Stimulated activated CD8-positive, alpha-beta memory T cell treated with anti-CD3 and anti-CD28 coated beads, Interleukin-2, amount 100 ng/mL, for 1 hour (primary cell): ENCODE data around the gene YBEY.
"Not testable (repeated sequence)": the region's sequence is repeated elsewhere in the genome, so short reads cannot be mapped to it uniquely, and the experiment has no call there.

Experiments
- DNase-seq, 2 donors: peaks; one replicate each; pipeline ENCODE4 v3.0.0-alpha.2; 2020; ENCODE audit warnings: low read depth in 2 of 2

The YBEY gene

GRCh38 chr21:46304437-46304836 is 18.3 kb downstream of the YBEY start:
- DNase-seq, result no peak

DNA sequence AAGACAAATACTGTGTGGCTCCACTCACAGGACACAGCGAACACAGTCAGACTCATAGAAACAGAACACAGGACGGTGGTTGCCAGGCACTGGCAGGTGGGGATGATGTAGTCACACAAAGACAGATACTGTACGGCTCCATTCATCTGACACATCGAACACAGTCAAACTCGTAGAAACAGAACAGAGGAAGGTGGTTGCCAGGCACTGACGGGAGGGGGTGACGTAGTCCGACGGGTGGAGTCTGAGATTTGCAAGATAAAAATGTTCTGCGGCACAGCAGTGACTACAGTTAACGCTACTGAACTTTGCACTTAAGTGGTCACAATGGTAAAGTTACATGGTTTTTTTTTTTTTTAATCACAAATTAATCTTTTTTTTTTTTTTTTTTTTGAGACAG is 18.8 kb downstream of the YBEY start:
- no peak for DNase-seq

DNA sequence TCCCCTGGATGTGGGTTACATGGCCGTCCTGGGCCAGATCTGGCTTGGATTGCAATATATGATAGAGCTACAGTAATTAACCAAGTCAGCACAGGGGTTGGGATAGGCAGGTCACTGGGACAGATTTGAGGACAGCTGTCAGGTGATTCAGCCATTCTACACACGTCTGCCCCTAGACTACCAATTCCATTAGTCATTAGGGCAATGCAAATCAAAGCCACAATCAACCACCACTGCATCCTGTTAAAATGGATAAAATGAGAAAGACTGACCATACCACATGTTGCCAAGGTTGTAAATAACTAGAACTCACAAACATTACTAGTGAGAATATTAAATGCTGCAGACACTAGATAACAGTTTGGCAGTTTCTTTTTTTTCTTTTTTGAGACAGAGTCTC is 21.5 kb downstream of the YBEY start:
- no peak for DNase-seq

GRCh38 chr21:46308431-46308830 is 22.3 kb downstream of the YBEY start:
- DNase-seq, result no peak

DNA sequence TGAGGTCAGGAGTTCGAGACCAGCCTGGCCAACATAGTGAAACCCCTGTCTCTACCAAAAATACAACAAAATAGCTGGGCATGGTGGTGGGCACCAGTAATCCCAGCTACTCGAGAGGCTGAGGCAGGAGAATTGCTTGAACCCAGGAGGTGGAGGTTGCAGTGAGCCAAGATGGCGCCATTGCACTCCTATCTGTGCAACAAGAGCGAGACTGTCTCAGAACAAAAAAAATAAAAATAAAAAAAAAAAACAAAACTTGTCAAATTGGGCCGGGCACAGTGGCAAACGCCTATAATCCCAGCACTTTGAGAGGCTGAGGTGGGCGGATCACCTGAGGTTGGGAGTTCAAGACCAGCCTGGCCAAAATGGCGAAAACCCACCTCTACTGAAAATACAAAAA is 24.1 kb downstream of the YBEY start:
- not testable (repeated sequence) for DNase-seq

DNA sequence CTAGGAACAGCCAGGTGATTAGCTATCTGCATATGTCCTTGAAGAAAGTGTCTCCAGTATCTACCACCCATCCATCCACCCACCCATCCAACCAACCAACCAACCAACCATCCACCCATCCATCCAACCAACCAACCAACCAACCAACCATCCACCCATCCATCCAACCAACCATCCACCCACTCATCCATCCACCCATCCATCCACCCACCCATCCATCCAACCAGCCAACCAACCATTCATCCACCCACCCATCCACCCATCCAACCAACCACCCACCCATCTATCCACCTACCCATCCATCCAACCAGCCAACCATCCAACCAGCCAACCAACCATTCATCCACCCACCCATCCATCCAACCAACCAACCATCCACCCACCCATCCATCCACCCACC is 25.4 kb downstream of the YBEY start:
- DNase-seq, result no peak

DNA sequence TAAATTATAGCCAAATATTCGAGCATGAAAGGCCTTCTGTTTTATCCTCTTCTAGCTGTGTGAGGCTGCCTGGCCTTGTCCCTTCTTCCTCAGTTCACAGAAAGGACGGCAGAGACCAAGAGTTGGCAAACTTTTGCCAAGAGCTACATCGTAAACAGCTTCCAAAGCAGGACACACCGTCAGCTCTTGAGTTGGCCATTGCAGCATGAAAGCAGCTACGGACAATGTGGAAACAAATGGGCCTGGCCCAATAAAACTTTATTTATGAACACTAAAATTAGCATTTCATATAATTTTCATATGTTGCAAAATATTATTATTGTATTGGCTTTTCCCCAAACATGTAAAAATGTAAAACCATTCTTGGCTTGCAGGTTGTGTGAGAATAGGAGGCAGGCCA is 26.8 kb downstream of the YBEY start:
- no peak for DNase-seq

GRCh38 chr21:46314441-46315020 is 28.4 kb downstream of the YBEY start:
- no peak for DNase-seq

- no peak for DNase-seq
These were observed 30.7 kb downstream of the YBEY start for GRCh38 chr21:46316708-46317324.

GRCh38 chr21:46317710-46318463 is 31.7 kb downstream of the YBEY start:
- no peak for DNase-seq

DNA sequence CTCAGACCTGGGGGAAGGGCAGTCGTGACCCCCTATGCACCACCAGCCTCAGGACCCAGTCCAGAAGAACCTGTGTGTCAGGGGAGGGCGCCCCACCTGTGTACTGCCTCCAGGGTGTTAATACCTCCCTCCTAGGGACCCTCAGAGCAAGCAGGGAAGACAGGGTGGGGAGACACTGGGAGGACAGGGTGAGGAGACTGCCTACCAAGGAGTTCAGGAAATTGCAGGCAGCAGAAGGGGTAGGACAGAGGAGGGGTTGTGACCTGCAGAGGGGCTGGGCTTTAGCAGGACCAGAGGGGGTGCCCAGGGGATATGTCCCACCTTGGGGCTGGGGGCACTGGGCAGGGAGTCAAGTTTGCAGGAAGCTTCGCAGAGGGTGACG is 32.3 kb downstream of the YBEY start:
- DNase-seq, result no peak

GRCh38 chr21:46319186-46319585 is 33.0 kb downstream of the YBEY start:
- no peak for DNase-seq

DNA sequence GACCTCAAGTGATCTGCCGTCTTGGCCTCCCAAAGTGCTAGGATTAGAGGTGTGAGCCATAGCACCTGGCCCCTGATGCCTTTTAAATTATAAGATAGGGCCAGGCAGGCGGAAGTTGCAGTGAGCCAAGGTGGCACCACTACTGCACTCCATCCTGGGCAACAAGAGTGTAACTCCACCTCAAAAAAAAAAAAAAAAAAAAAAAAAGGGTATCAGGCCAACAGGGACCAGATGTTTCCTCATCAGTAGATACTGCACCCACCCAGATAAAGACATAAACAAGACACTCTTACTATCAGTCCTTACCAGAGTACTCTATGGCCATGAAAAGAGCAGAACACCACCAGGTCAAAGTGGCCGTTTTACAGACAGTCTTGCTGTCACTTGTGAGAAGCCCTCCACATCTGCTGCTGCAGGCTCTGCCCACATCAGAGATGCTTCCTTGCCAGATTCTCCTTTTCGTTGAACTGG is 34.2 kb downstream of the YBEY start:
- no peak for DNase-seq

- DNase-seq, result no peak
These were observed 36.4 kb downstream of the YBEY start for GRCh38 chr21:46322351-46323226.

DNA sequence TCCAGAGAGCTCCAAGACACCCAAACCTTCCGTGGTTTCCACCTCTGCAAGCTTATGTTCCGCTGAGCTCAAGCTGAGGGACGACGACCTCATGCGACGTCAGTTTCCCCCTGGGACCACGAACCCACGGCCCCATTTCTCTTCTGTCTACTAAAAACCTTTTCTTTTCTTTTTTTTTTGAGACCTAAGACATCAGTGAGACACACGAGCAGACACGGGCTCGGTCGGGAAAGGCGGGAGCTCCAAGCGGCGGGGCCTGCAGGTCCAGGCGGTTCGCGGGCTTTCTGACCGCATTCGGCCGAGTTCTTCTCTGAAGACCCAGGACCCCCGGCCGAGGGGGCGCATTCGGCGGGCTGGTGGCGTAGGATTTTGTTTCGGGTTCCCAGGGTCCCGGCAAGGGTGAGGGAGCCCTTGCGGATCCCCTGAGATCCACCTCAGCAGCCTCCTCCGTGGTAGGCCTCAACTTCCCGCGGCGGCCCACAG is 37.1 kb downstream of the YBEY start:
- no peak for DNase-seq

GRCh38 chr21:46323710-46324389 is 37.7 kb downstream of the YBEY start, which contains the start of the genes C21orf58 and PCNT:
Gene C21orf58 (minus strand): TSS chr21:46323870. CDS start chr21:46322738, 1,132 bp downstream.
Gene PCNT (plus strand): TSS chr21:46324156. CDS start chr21:46324229, 73 bp downstream.
- DNase-seq, result peak; percentile 94 to 95

DNA sequence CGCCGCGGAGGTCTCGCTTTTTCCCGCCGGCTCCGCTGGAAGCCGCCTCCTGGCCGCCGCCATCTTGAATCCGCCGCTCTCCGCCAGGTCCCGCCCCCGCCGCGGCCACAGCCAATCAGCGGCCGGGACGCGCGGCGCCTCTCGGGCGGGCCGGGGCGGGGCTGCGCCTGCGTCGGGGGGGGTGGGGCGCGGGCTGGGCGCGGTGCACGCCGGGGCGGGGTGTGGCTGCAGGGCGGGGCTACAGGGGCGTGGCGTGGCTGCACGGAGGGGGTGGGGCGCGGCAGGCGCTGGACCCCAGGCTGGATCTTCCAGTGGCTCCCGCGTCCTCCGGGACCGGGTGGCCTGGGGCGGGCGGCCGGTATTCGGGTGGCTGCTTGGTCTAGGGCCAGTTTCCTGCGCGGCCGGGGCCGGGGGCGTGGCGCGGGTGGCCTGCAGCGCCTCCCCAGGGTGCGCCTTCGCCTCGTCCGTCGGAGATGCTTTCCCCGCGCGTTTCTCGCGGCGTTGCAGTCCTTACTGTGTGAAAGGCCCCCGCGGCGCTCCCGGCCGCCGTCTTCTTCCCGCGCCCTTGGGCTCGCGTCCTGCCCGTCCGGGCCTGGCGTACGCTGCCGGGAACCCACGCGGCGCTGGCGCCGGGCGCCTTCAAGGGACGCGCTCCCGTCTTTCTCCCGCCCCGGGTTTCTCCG is 38.4 kb downstream of the YBEY start:
- DNase-seq, result peak; percentile 77 to 83

GRCh38 chr21:46325073-46325912 is 39.2 kb downstream of the YBEY start:
- peak; percentile 4 to 9 for DNase-seq

- no peak for DNase-seq
These were observed 40.1 kb downstream of the YBEY start for GRCh38 chr21:46326110-46326703.
